Measurements from ENCODE around the gene CAVIN3.
"Not testable (repeated sequence)": the region's sequence is repeated elsewhere in the genome, so short reads cannot be mapped to it uniquely, and the experiment has no call there.

Gene CAVIN3

GRCh38 chr11:6326985-6327384 lies 6.7 kb upstream of the CAVIN3 start:
- DNase-seq (ENCODE audit: insufficient read length, low spot score) (no peak), FAIRE-seq (no peak)

- DNase-seq (ENCODE audit: insufficient read length, low spot score) (no peak), FAIRE-seq (no peak)
Observed at GRCh38 chr11:6326303-6326702, 6.0 kb upstream of the CAVIN3 start.

- no peak for FAIRE-seq
- no peak for DNase-seq (ENCODE audit: insufficient read length, low spot score)
Observed at GRCh38 chr11:6323291-6323905, 3.1 kb upstream of the CAVIN3 start.

- no peak for DNase-seq (ENCODE audit: insufficient read length, low spot score)
- FAIRE-seq: no peak
Observed at GRCh38 chr11:6321961-6322362, 1.7 kb upstream of the CAVIN3 start.

GRCh38 chr11:6321356-6321755 lies 1.1 kb upstream of the CAVIN3 start:
- no peak for DNase-seq (ENCODE audit: insufficient read length, low spot score)

DNA sequence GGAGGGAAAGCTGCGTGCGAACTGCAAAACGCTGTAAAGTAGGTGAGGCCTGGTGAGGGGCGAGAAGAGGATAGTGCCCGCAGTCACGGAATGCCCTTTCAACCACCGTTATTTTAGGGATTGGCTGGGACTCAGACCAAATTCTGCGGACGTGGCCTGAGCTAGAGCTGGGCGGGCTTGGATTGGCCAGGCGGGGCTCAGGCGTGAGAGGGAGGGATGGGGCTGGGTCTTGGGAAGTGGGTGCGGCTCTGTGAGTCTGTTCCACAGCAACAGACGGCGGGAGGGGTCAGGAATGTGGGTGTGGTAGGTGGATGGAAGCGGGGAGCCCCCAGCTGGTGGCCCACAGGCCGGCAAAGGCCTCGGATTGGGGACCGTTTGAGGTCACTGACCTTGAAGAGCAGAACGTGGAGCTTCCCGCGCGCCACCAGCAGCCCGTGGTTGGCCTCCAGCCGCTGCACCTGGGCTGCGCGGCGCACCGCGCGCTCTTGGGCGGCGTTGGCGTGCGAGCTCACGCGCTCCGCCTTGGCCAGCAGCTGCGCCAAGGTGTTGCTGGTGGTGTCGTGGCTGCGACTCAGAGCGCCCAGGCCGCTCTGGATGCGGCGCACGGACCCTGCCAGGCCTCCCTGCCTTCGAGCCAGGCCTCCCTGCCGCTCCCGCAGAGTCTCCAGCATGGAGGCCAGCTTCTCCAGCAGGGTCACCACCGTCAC lies 444 bp downstream of the CAVIN3 start:
- DNase-seq (ENCODE audit: insufficient read length, low spot score) (peak; percentile 20), FAIRE-seq (no peak)

More at GRCh38 chr11:6321356-6321755, 1.1 kb upstream of the CAVIN3 start:
- no peak for FAIRE-seq

DNA sequence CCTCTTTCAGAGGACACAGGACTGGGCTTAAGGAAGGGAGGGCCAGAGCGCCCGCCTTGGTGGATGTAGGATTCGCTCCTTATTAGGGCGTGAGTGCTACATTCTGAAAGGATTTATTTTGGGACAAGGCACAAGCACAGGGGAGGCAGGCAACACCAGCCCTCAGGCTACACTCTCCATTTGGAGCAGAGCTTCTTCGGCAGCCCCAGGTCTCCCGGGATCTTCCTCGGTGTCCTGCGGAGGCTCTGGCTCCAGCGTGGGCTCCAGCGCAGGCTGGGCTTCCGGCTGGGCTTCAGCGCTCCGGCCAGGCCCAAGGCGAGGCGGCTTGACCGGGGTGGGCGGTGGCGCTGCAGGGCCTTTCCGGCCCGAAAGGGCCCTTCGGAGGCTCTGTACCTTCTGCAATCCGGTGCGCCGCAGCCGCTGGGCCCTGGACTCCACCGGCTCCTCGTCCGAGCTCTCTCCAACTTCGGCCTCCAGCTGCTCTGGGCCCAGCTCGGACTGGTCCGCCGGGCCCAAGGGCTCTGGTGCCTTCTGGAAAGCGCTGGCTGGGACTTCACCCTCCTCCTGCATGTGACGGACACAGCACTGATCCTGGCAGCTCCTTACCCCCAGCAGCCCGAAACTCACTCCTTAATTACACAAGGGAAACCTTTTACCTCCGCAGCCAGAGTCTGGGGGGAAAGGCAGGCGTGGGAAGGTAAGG lies 1.1 kb downstream of the CAVIN3 start:
- DNase-seq (ENCODE audit: insufficient read length, low spot score) (no peak), FAIRE-seq (no peak)

DNA sequence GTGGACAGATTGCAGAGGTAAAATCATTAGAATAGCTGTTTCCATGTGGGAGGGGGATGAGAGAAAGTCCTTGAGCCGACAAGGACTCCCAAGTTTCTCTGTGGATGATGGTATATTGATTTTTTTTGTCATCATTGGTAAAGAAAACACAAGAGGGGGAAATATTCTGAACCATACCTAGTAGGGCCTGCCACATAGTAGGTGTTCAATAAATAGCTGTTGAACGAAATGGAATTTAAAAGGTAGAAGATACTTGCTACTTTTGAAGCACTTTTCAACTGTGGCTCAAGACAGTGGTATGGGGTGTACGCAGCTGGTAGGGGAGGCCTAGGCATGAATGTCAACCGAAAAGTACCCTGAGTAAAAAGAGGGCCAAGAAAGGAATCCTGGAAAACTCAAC lies 2.1 kb downstream of the CAVIN3 start:
- FAIRE-seq: no peak
- DNase-seq (ENCODE audit: insufficient read length, low spot score): no peak

GRCh38 chr11:6315811-6316425 lies 4.4 kb downstream of the CAVIN3 start:
- DNase-seq (ENCODE audit: insufficient read length, low spot score) (peak; percentile 65), FAIRE-seq (peak; percentile 81)

DNA sequence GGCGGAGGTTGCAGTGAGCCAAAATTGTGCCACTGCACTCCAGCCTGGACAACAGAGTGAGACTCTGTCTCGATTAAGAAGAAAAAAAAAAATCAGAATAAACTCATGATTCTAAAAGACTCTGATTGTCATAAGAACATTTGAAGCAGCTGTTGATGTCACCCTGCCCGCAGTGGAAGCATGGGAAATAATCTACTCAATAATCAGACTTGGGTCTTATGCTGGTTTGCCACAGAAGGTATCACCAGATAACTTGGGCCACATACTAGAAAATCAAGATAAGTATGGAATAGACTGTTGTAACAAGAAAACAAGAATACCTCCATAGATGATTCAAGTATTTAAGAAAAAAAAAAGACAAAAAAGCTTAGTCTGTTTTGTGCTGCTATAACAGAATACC lies 8.2 kb downstream of the CAVIN3 start:
- no peak for FAIRE-seq
- DNase-seq (ENCODE audit: insufficient read length, low spot score): no peak

DNA sequence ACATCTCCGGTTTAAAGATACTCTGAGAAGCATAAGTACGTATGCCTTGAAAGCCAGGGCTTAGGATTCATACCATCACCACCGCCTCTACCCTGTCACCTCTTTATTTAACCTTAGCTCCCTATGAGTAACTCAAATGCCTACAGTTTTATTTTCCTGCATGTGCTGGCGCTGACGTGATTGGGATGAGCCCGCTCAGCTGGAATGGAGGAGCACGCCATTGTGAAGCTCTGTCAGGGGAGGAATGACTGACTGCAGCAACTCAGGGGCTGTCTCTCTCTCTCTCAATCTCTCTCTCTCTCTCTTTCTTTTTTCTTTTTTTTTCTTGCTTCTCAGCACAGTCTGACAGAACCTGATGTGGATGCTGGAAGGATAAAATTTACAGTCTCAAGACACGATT lies 12.4 kb downstream of the CAVIN3 start:
- DNase-seq (ENCODE audit: insufficient read length, low spot score): no peak
- FAIRE-seq: no peak

DNA sequence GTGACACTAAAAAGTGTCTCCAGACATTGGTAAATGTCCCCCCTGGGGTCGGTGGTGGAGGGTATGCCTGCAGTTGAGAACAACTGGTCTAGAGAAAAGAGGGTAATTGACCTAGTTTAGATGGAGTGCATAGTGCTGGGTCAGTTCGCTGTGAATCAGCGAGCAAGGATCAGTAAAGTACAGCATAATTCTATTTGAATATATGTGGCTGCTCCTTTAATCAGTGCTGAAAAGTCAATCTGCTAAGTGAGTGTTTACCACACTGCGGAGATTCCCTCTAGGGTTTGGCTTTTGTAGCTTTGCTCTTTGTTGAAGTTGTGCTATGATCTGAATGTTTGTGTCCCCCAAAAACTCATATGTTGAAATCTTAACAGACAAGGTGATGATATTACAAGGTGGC lies 15.0 kb downstream of the CAVIN3 start:
- DNase-seq (ENCODE audit: insufficient read length, low spot score) (no peak), FAIRE-seq (no peak)

GRCh38 chr11:6303661-6304060 lies 16.6 kb downstream of the CAVIN3 start:
- no peak for DNase-seq (ENCODE audit: insufficient read length, low spot score)
- FAIRE-seq: no peak

GRCh38 chr11:6301096-6301495 lies 19.2 kb downstream of the CAVIN3 start:
- DNase-seq (ENCODE audit: insufficient read length, low spot score) (no peak), FAIRE-seq (no peak)

- DNase-seq (ENCODE audit: insufficient read length, low spot score) (no peak), FAIRE-seq (no peak)
Observed at GRCh38 chr11:6300325-6300724, 20.0 kb downstream of the CAVIN3 start.

GRCh38 chr11:6298605-6299004 lies 21.7 kb downstream of the CAVIN3 start:
- DNase-seq (ENCODE audit: insufficient read length, low spot score) (no peak), FAIRE-seq (no peak)

DNA sequence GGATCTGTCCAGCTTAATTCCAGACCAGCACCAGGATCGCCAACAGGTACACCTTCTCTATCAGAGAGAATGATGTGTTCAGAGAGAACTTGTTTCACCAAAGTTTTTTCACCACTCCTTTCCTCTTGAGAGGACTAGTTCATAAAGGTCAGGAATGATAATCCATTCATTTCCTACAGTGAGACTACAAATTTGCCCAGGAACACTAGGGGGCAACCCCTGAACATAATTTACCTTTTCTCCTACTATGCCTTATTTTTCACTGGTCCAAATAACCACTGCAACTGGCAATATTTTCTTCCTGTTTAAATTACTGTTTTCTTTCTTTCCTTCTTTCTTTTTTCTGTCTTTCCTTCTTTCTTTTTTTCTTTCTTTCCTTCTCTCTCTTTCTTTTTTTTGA lies 22.5 kb downstream of the CAVIN3 start:
- DNase-seq (ENCODE audit: insufficient read length, low spot score): no peak
- FAIRE-seq: no peak

GRCh38 chr11:6285019-6285418 lies 35.3 kb downstream of the CAVIN3 start:
- no peak for FAIRE-seq

DNA sequence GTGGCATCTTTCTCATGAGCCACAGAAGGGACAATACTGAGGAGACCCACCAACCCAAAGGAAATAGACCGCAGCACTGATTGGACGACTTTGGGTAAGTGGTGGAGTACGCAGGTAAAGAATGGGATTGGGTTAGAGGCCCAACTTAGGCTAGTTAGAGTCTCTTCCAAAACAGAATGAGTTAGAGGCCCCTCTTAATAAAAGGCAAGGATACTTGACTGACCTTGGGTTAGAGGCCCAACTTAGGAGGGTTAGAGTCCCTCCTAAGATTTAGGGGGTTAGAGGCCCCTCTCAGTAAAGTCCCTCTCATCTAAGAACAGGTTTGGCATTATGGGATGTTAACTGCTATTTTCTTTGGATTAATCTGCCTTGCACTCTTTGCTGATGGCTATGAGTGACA lies 36.1 kb downstream of the CAVIN3 start:
- FAIRE-seq: no peak
- no peak for DNase-seq (ENCODE audit: insufficient read length, low spot score)

More at GRCh38 chr11:6285019-6285418, 35.3 kb downstream of the CAVIN3 start:
- DNase-seq (ENCODE audit: insufficient read length, low spot score): no peak

- no peak for FAIRE-seq
Observed at GRCh38 chr11:6283453-6284023, 36.8 kb downstream of the CAVIN3 start.

DNA sequence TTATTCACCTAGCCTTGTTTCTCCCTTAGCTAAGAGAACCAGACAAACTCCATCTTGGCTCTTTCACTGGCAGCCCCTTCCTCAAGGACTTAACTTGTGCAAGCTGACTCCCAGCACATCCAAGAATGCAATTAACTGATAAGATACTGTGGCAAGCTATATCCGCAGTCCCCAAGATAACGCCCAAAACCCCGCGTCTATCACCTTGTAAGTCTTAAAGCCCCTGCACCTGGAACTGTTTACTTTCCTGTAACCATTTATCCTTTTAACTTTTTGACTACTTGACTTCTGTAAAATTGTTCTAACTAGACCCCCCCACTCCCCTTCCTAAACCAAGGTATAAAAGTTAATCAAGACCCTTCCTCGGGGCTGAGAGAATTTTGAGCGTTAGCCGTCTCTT lies 39.5 kb downstream of the CAVIN3 start:
- not testable (repeated sequence) for FAIRE-seq; DNase-seq (ENCODE audit: insufficient read length, low spot score)

More at GRCh38 chr11:6283453-6284023, 36.8 kb downstream of the CAVIN3 start:
- DNase-seq (ENCODE audit: insufficient read length, low spot score): no peak

Data from GM19239 (cell line).